IPS-20b (cell line): ENCODE results near the gene DZIP3.

Source experiments
- H3K27ac ChIP-seq: one replicate; pipeline ENCODE4 v1.5.1; 2013; ENCODE audit warnings: low read length
- H3K27me3 ChIP-seq: 2 replicates; pipeline ENCODE4 v1.6.1; 2013; ENCODE audit warnings: mild to moderate bottlenecking, low read length, inconsistent platforms; ENCODE audit not compliant: insufficient read depth
- H3K36me3 ChIP-seq: 2 replicates; pipeline ENCODE4 v1.6.1; 2013; ENCODE audit warnings: low read depth, mild to moderate bottlenecking, inconsistent platforms, low read length, moderate library complexity; ENCODE audit not compliant: insufficient read depth
- H3K4me1 ChIP-seq: 2 replicates; pipeline ENCODE4 v1.6.1; 2013; ENCODE audit warnings: mild to moderate bottlenecking, control low read depth, inconsistent platforms, low read length, moderate library complexity; ENCODE audit not compliant: insufficient read depth
- H3K4me3 ChIP-seq: 2 replicates; pipeline ENCODE4 v1.5.1; 2013; ENCODE audit warnings: mild to moderate bottlenecking, low read length, inconsistent platforms
- H3K9ac ChIP-seq: 2 replicates; pipeline ENCODE4 v1.6.1; 2013; ENCODE audit warnings: low read depth, mild to moderate bottlenecking, inconsistent platforms, low read length, moderate library complexity
- H3K9me3 ChIP-seq: 2 replicates; pipeline ENCODE4 v1.6.1; 2013; ENCODE audit warnings: mild to moderate bottlenecking, low read depth, low read length, inconsistent platforms; ENCODE audit not compliant: insufficient read depth

The DZIP3 gene

GRCh38 chr3:108589081-108589997 is at the start of gene DZIP3, which contains the start of gene CIP2A:
DZIP3 (plus strand) TSS chr3:108589722; CDS start chr3:108605407, 15,685 bp downstream.
CIP2A (minus strand) TSS chr3:108589438; CDS start chr3:108589375, 63 bp downstream.
- H3K4me3 ChIP-seq: peak within 1 kb of the TSS; percentile 89
- H3K4me1 ChIP-seq: peaks cover 12% of the 10 kb centered on the region; the same call in 1 of the 2 replicates
- H3K27ac ChIP-seq: peak within 1 kb of the TSS; percentile 88
- H3K9ac ChIP-seq: peak within 1 kb of the TSS; percentile 92
- H3K36me3 ChIP-seq: peaks cover 24% of the 10 kb centered on the region
- no peaks in the 10 kb centered on the region for H3K9me3 ChIP-seq
- no peaks in the 10 kb centered on the region for H3K27me3 ChIP-seq

GRCh38 chr3:108546247-108546646 is 43.3 kb upstream of the DZIP3 start:
- H3K36me3 ChIP-seq: peaks cover 70% of the 10 kb centered on the region
- no peaks in the 10 kb centered on the region for H3K27me3 ChIP-seq
- H3K9ac ChIP-seq: no peak overlapping the region
- no peak overlapping the region for H3K27ac ChIP-seq
- no peaks in the 10 kb centered on the region for H3K4me1 ChIP-seq
- no peaks in the 10 kb centered on the region; the same call in 1 of the 2 replicates for H3K9me3 ChIP-seq
- no peak overlapping the region for H3K4me3 ChIP-seq

- no peaks in the 10 kb centered on the region for H3K27me3 ChIP-seq
- H3K4me3 ChIP-seq: no peak overlapping the region
- no peak overlapping the region for H3K27ac ChIP-seq
- H3K36me3 ChIP-seq: peaks cover 74% of the 10 kb centered on the region
- no peak overlapping the region for H3K9ac ChIP-seq
- no peaks in the 10 kb centered on the region; the same call in 1 of the 2 replicates for H3K9me3 ChIP-seq
- H3K4me1 ChIP-seq: no peaks in the 10 kb centered on the region
Measured at GRCh38 chr3:108546692-108547091, 42.8 kb upstream of the DZIP3 start.

- H3K9ac ChIP-seq: no peak overlapping the region
- H3K4me3 ChIP-seq: no peak overlapping the region
- no peaks in the 10 kb centered on the region for H3K4me1 ChIP-seq
- H3K27ac ChIP-seq: no peak overlapping the region
- no peaks in the 10 kb centered on the region; the same call in 1 of the 2 replicates for H3K9me3 ChIP-seq
- H3K27me3 ChIP-seq: no peaks in the 10 kb centered on the region
- peaks cover 80% of the 10 kb centered on the region for H3K36me3 ChIP-seq
Measured at GRCh38 chr3:108548304-108548703, 41.2 kb upstream of the DZIP3 start.

- Histone ChIP-seq H3K4me3 (no peak overlapping the region), H3K27me3 (no peaks in the 10 kb centered on the region), H3K36me3 (peaks cover 75% of the 10 kb centered on the region), H3K4me1 (no peaks in the 10 kb centered on the region), H3K27ac (no peak overlapping the region), H3K9me3 (no peaks in the 10 kb centered on the region; the same call in 1 of the 2 replicates), H3K9ac (no peak overlapping the region)
Measured at GRCh38 chr3:108548886-108549285, 40.6 kb upstream of the DZIP3 start.

- no peak overlapping the region for H3K9ac ChIP-seq
- H3K27ac ChIP-seq: no peak overlapping the region
- no peaks in the 10 kb centered on the region for H3K9me3 ChIP-seq
- peaks cover 87% of the 10 kb centered on the region for H3K36me3 ChIP-seq
- no peaks in the 10 kb centered on the region for H3K4me1 ChIP-seq
- H3K27me3 ChIP-seq: no peaks in the 10 kb centered on the region
- no peak overlapping the region for H3K4me3 ChIP-seq
Measured at GRCh38 chr3:108552267-108553159, 37.0 kb upstream of the DZIP3 start.

- H3K27ac ChIP-seq: no peak overlapping the region
- H3K4me3 ChIP-seq: no peak overlapping the region
- no peak overlapping the region for H3K9ac ChIP-seq
- H3K4me1 ChIP-seq: no peaks in the 10 kb centered on the region
- H3K36me3 ChIP-seq: peaks cover 87% of the 10 kb centered on the region
- H3K9me3 ChIP-seq: no peaks in the 10 kb centered on the region
- no peaks in the 10 kb centered on the region for H3K27me3 ChIP-seq
Measured at GRCh38 chr3:108554229-108554628, 35.3 kb upstream of the DZIP3 start.

- H3K36me3 ChIP-seq: peaks cover 87% of the 10 kb centered on the region
- H3K9me3 ChIP-seq: no peaks in the 10 kb centered on the region
- no peak overlapping the region for H3K4me3 ChIP-seq
- H3K27ac ChIP-seq: no peak overlapping the region
- no peaks in the 10 kb centered on the region for H3K4me1 ChIP-seq
- H3K9ac ChIP-seq: no peak overlapping the region
- no peaks in the 10 kb centered on the region for H3K27me3 ChIP-seq
Measured at GRCh38 chr3:108554913-108555571, 34.5 kb upstream of the DZIP3 start.

- Histone ChIP-seq H3K36me3 (peaks cover 92% of the 10 kb centered on the region), H3K27ac (no peak overlapping the region), H3K4me1 (no peaks in the 10 kb centered on the region), H3K9ac (no peak overlapping the region), H3K4me3 (no peak overlapping the region), H3K9me3 (no peaks in the 10 kb centered on the region), H3K27me3 (no peaks in the 10 kb centered on the region)
Measured at GRCh38 chr3:108555966-108556581, 33.4 kb upstream of the DZIP3 start.

GRCh38 chr3:108562565-108562964 is 27.0 kb upstream of the DZIP3 start:
- Histone ChIP-seq H3K4me1 (no peaks in the 10 kb centered on the region), H3K9ac (no peak overlapping the region), H3K9me3 (no peaks in the 10 kb centered on the region), H3K36me3 (peaks cover 96% of the 10 kb centered on the region), H3K4me3 (no peak overlapping the region), H3K27me3 (no peaks in the 10 kb centered on the region), H3K27ac (no peak overlapping the region)

- Histone ChIP-seq H3K4me1 (no peaks in the 10 kb centered on the region), H3K4me3 (no peak overlapping the region), H3K27me3 (no peaks in the 10 kb centered on the region), H3K36me3 (peaks cover 93% of the 10 kb centered on the region), H3K27ac (no peak overlapping the region), H3K9me3 (no peaks in the 10 kb centered on the region), H3K9ac (no peak overlapping the region)
Measured at GRCh38 chr3:108564564-108564963, 25.0 kb upstream of the DZIP3 start.
